Measurements from ENCODE around the gene P2RY13.

P2RY13 gene

GRCh38 chr3:151309566-151309965, 19.8 kb downstream of the P2RY13 start:
- no peak overlapping the region for H3K27ac Mint-ChIP-seq
- H3K9me3 Mint-ChIP-seq, result no peaks in the 10 kb centered on the region
- no peak overlapping the region for H3K4me3 Mint-ChIP-seq
- H3K27me3 Mint-ChIP-seq, result no peaks in the 10 kb centered on the region
- H3K4me1 Mint-ChIP-seq, result peaks cover 24% of the 10 kb centered on the region
- no peaks in the 10 kb centered on the region for H3K36me3 Mint-ChIP-seq

- H3K9me3 Mint-ChIP-seq, result no peaks in the 10 kb centered on the region
- H3K36me3 Mint-ChIP-seq, result no peaks in the 10 kb centered on the region
- no peaks in the 10 kb centered on the region for H3K27me3 Mint-ChIP-seq
- no peak overlapping the region for H3K27ac Mint-ChIP-seq
- H3K4me3 Mint-ChIP-seq, result no peak overlapping the region
- peaks cover 28% of the 10 kb centered on the region for H3K4me1 Mint-ChIP-seq
These were observed 21.5 kb downstream of the P2RY13 start for GRCh38 chr3:151307583-151308488.

- Mint-ChIP-seq H3K9me3 (no peaks in the 10 kb centered on the region), H3K36me3 (no peaks in the 10 kb centered on the region), H3K4me1 (peaks cover 28% of the 10 kb centered on the region), H3K27ac (no peak overlapping the region), H3K27me3 (no peaks in the 10 kb centered on the region), H3K4me3 (no peak overlapping the region)
These were observed 22.2 kb downstream of the P2RY13 start for GRCh38 chr3:151307131-151307530.

- Mint-ChIP-seq H3K27ac (peak overlapping the region; percentile 13), H3K4me1 (peaks cover 28% of the 10 kb centered on the region), H3K4me3 (no peak overlapping the region)
These were observed 23.1 kb downstream of the P2RY13 start for GRCh38 chr3:151306168-151306810.

GRCh38 chr3:151305775-151306151, 23.6 kb downstream of the P2RY13 start:
- Mint-ChIP-seq H3K4me1 (peaks cover 28% of the 10 kb centered on the region), H3K4me3 (peak overlapping the region; percentile 1), H3K9me3 (no peaks in the 10 kb centered on the region), H3K27ac (peak overlapping the region; percentile 84), H3K36me3 (no peaks in the 10 kb centered on the region), H3K27me3 (peaks cover under 1% of the 10 kb centered on the region)

More at GRCh38 chr3:151306168-151306810, 23.1 kb downstream of the P2RY13 start:
- Mint-ChIP-seq H3K9me3 (no peaks in the 10 kb centered on the region), H3K27me3 (no peaks in the 10 kb centered on the region), H3K36me3 (no peaks in the 10 kb centered on the region)

GRCh38 chr3:151305060-151305774, 24.1 kb downstream of the P2RY13 start:
- H3K36me3 Mint-ChIP-seq, result no peaks in the 10 kb centered on the region
- H3K9me3 Mint-ChIP-seq, result no peaks in the 10 kb centered on the region
- H3K27ac Mint-ChIP-seq, result peak overlapping the region; percentile 84
- peak overlapping the region; percentile 1 for H3K4me3 Mint-ChIP-seq
- H3K27me3 Mint-ChIP-seq, result peaks cover 4% of the 10 kb centered on the region
- H3K4me1 Mint-ChIP-seq, result peaks cover 28% of the 10 kb centered on the region

- peaks cover 28% of the 10 kb centered on the region for H3K4me1 Mint-ChIP-seq
- H3K36me3 Mint-ChIP-seq, result no peaks in the 10 kb centered on the region
These were observed 25.6 kb downstream of the P2RY13 start for GRCh38 chr3:151303751-151304150.

GRCh38 chr3:151301787-151302186, 27.6 kb downstream of the P2RY13 start:
- Mint-ChIP-seq H3K36me3 (no peaks in the 10 kb centered on the region), H3K9me3 (no peaks in the 10 kb centered on the region), H3K27ac (no peak overlapping the region), H3K4me3 (no peak overlapping the region), H3K27me3 (peaks cover 7% of the 10 kb centered on the region), H3K4me1 (peaks cover 23% of the 10 kb centered on the region)

More at GRCh38 chr3:151303751-151304150, 25.6 kb downstream of the P2RY13 start:
- Mint-ChIP-seq H3K4me3 (peak overlapping the region; percentile 51), H3K9me3 (no peaks in the 10 kb centered on the region), H3K27ac (peak overlapping the region; percentile 31), H3K27me3 (peaks cover 5% of the 10 kb centered on the region)

GRCh38 chr3:151300539-151300938, 28.8 kb downstream of the P2RY13 start:
- Mint-ChIP-seq H3K4me3 (no peak overlapping the region), H3K4me1 (peaks cover 12% of the 10 kb centered on the region), H3K27ac (no peak overlapping the region), H3K27me3 (peaks cover 7% of the 10 kb centered on the region), H3K9me3 (no peaks in the 10 kb centered on the region), H3K36me3 (no peaks in the 10 kb centered on the region)

GRCh38 chr3:151299006-151299405, 30.3 kb downstream of the P2RY13 start:
- H3K27ac Mint-ChIP-seq, result no peak overlapping the region
- H3K4me3 Mint-ChIP-seq, result no peak overlapping the region
- no peaks in the 10 kb centered on the region for H3K36me3 Mint-ChIP-seq
- H3K27me3 Mint-ChIP-seq, result peaks cover 7% of the 10 kb centered on the region
- H3K9me3 Mint-ChIP-seq, result no peaks in the 10 kb centered on the region
- peaks cover 4% of the 10 kb centered on the region for H3K4me1 Mint-ChIP-seq

GRCh38 chr3:151297429-151297828, 31.9 kb downstream of the P2RY13 start:
- no peaks in the 10 kb centered on the region for H3K4me1 Mint-ChIP-seq
- H3K27ac Mint-ChIP-seq, result no peak overlapping the region
- H3K9me3 Mint-ChIP-seq, result no peaks in the 10 kb centered on the region
- H3K27me3 Mint-ChIP-seq, result peaks cover 11% of the 10 kb centered on the region
- no peak overlapping the region for H3K4me3 Mint-ChIP-seq
- no peaks in the 10 kb centered on the region for H3K36me3 Mint-ChIP-seq

GRCh38 chr3:151296226-151296625, 33.1 kb downstream of the P2RY13 start:
- no peaks in the 10 kb centered on the region for H3K9me3 Mint-ChIP-seq
- no peak overlapping the region for H3K27ac Mint-ChIP-seq
- no peaks in the 10 kb centered on the region for H3K4me1 Mint-ChIP-seq
- H3K27me3 Mint-ChIP-seq, result peaks cover 11% of the 10 kb centered on the region
- H3K4me3 Mint-ChIP-seq, result no peak overlapping the region
- H3K36me3 Mint-ChIP-seq, result no peaks in the 10 kb centered on the region

GRCh38 chr3:151293127-151293526, 36.2 kb downstream of the P2RY13 start:
- Mint-ChIP-seq H3K4me3 (no peak overlapping the region), H3K27ac (no peak overlapping the region), H3K9me3 (no peaks in the 10 kb centered on the region), H3K4me1 (no peaks in the 10 kb centered on the region), H3K36me3 (no peaks in the 10 kb centered on the region), H3K27me3 (peaks cover 4% of the 10 kb centered on the region)

- Mint-ChIP-seq H3K36me3 (no peaks in the 10 kb centered on the region), H3K4me3 (no peak overlapping the region), H3K4me1 (no peaks in the 10 kb centered on the region)
These were observed 38.7 kb downstream of the P2RY13 start for GRCh38 chr3:151290673-151291072.

GRCh38 chr3:151289445-151289844, 39.9 kb downstream of the P2RY13 start:
- H3K4me1 Mint-ChIP-seq, result no peaks in the 10 kb centered on the region
- H3K36me3 Mint-ChIP-seq, result no peaks in the 10 kb centered on the region
- H3K27me3 Mint-ChIP-seq, result peaks cover 4% of the 10 kb centered on the region
- H3K4me3 Mint-ChIP-seq, result no peak overlapping the region
- H3K9me3 Mint-ChIP-seq, result no peaks in the 10 kb centered on the region
- H3K27ac Mint-ChIP-seq, result no peak overlapping the region

More at GRCh38 chr3:151290673-151291072, 38.7 kb downstream of the P2RY13 start:
- H3K9me3 Mint-ChIP-seq, result no peaks in the 10 kb centered on the region
- H3K27ac Mint-ChIP-seq, result no peak overlapping the region
- H3K27me3 Mint-ChIP-seq, result peaks cover 4% of the 10 kb centered on the region
